NT2/D1 (cell line): Measurements from ENCODE around the gene DGKK.

Experiments used
- DNase-seq: peaks from one replicate; pipeline ENCODE4 v3.0.0-alpha.2; 2011; ENCODE audit warnings: low read depth, low spot score
- H3K27me3 ChIP-seq: 2 replicates; pipeline ENCODE4 v1.6.0; 2011; ENCODE audit warnings: mild to moderate bottlenecking; ENCODE audit not compliant: insufficient read length, insufficient read depth
- H3K36me3 ChIP-seq: 2 replicates; pipeline ENCODE4 v1.6.1; 2011; ENCODE audit warnings: mild to moderate bottlenecking, low read length, mixed read lengths; ENCODE audit not compliant: insufficient read depth, insufficient read length
- H3K4me1 ChIP-seq: 2 replicates; pipeline ENCODE4 v1.5.1; 2011; ENCODE audit not compliant: insufficient read depth, insufficient read length
- H3K4me3 ChIP-seq: 2 replicates; pipeline ENCODE4 v1.5.1; 2011; ENCODE audit warnings: low read depth; ENCODE audit not compliant: insufficient read length
- H3K9ac ChIP-seq: 2 replicates; pipeline ENCODE4 v1.6.0; 2011; ENCODE audit warnings: low read depth; ENCODE audit not compliant: insufficient read length
- H3K9me3 ChIP-seq: 2 replicates; pipeline ENCODE4 v1.5.1; 2011; ENCODE audit warnings: mild to moderate bottlenecking, low read length; ENCODE audit not compliant: insufficient read depth
- SUZ12 ChIP-seq: IDR thresholded peaks from 2 replicates; pipeline ENCODE4 v1.6.1; 2011; ENCODE audit not compliant: insufficient read length, insufficient read depth; ENCODE audit errors: extremely low read depth
- YY1 ChIP-seq: IDR thresholded peaks from 2 replicates; pipeline ENCODE4 v1.6.1; 2011; ENCODE audit not compliant: insufficient read length, insufficient read depth
- ZNF274 ChIP-seq: IDR thresholded peaks from 2 replicates; pipeline ENCODE4 v1.6.1; 2011; ENCODE audit warnings: mild to moderate bottlenecking, low read depth, low read length

The DGKK gene

DNA sequence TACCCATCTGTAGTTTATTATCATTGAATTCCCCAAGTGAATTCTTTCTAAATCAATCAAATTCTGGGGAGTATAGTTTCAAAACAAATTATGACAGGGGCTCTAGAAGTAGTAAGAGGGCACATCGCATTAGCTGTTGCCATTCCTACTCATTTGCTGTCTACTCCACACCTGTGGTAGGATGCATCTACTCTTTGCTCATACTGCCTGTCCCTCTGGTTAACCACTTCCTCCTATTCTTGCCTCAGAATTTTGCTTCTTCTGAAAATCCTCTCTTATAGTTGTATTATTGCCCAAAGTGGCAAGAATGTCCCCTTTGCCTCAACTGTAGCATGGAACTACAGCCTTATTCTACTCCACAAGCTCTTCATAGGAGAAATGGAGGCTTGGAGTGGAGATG lies 12.7 kb upstream of the DGKK start:
- Histone ChIP-seq H3K36me3 (no peaks in the 10 kb centered on the region), H3K9me3 (no peaks in the 10 kb centered on the region), H3K9ac (no peak overlapping the region), H3K4me1 (no peaks in the 10 kb centered on the region), H3K27me3 (no peaks in the 10 kb centered on the region), H3K4me3 (no peak overlapping the region)
- DNase-seq, result no peak
- TF ChIP-seq ZNF274 (no peak), SUZ12 (no peak), YY1 (no peak)

DNA sequence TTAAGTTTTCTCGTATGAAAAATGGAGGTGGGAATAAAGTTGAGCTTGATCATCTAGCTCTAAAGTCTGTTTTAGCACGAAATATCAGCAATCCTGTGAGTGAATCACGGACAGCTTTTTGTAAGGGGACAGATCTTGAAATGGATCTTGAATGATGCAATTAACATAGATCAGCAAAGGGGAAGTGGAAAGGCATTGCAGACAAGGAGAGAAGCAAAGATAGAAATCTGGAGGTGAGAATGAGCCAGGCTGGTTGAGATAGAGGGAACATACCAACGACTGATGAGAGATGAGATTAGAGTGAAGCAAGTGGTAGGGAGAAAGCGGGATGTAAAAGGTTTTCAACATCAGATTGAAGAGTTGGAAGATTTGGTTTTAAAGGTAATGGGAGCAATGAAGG lies 4.6 kb upstream of the DGKK start:
- DNase-seq, result no peak
- TF ChIP-seq YY1 (no peak), ZNF274 (no peak), SUZ12 (no peak)
- no peak overlapping the region for H3K9ac ChIP-seq

DNA sequence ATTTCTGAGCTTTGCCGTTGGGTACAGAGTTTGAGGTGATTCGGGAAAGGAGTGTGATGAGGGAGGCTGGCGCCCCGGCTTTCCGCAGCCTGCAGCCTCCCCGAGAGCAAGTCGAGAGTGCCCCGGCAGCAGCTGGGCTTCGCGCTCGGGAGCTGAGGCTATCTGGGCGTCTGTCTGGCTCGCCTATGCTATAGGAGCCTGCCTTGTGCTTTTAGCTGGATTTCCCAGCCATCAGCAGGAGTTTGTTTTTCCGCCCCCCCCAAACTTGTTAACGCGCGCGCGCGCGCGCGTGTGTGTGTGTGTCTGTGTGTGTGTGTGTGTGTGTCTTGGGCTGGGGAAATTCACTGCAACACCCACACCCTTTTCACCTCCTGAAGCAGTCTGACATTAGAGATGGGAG lies 765 bp upstream of the DGKK start:
- Histone ChIP-seq H3K4me1 (no peaks in the 10 kb centered on the region), H3K36me3 (no peaks in the 10 kb centered on the region), H3K9ac (peak overlapping the region; percentile 50), H3K4me3 (peak overlapping the region; percentile 30), H3K27me3 (peaks cover 69% of the 10 kb centered on the region), H3K9me3 (no peaks in the 10 kb centered on the region)
- no peak for TF ChIP-seq SUZ12
- no peak for TF ChIP-seq ZNF274
- no peak for TF ChIP-seq YY1
- DNase-seq, result no peak

More for the DNA sequence above, 4.6 kb upstream of the DGKK start:
- Histone ChIP-seq H3K36me3 (no peaks in the 10 kb centered on the region), H3K27me3 (peaks cover 38% of the 10 kb centered on the region), H3K4me3 (no peak overlapping the region), H3K9me3 (no peaks in the 10 kb centered on the region), H3K4me1 (no peaks in the 10 kb centered on the region)

DNA sequence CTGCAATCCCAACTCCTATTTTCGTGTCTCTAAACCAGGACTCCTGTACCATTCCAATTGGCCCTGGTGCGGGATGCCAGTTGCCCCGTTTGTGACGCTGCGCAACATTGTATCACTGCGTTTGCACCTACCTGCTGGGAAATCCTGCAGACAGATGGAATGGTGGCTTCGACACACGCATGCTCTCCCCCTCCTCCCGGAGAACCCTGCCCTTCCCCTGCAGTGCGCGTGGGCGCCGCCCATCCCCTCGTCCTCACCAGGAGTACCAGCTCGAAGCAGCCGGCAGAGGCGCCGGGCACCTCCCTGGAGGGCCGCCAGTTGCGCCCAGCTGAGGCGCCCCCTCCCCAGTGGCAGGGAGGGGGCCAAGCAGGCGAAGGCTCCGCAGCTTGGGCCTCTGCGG lies 1.4 kb downstream of the DGKK start:
- DNase-seq, result no peak
- no peaks in the 10 kb centered on the region for H3K9me3 ChIP-seq
- H3K27me3 ChIP-seq, result peaks cover 64% of the 10 kb centered on the region
- TF ChIP-seq SUZ12, result peak; percentile 38
- no peak for TF ChIP-seq YY1
- no peaks in the 10 kb centered on the region for H3K36me3 ChIP-seq
- H3K9ac ChIP-seq, result peak overlapping the region; percentile 57
- H3K4me1 ChIP-seq, result no peaks in the 10 kb centered on the region
- peak overlapping the region; percentile 61 for H3K4me3 ChIP-seq

DNA sequence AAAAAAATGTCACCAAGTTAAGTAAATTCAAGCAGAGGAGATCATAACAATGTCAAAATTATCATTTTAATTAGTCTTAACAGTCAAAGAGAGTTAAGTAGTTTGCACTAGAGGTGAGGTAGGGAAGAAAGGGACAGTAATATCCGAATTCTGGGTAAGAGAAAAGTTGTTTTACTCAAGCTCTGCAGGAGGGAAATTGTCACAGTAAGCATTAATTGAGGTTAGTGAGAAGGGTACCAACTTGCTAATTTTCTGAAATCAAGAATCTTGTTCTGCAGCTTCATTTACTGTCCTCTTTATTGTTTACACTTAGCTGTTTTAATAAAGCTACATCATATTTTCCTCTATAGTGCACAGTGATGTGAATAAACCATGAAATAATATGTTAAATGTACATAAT lies 11.0 kb downstream of the DGKK start:
- Histone ChIP-seq H3K4me1 (no peaks in the 10 kb centered on the region), H3K9ac (no peak overlapping the region), H3K9me3 (no peaks in the 10 kb centered on the region), H3K4me3 (no peak overlapping the region), H3K27me3 (no peaks in the 10 kb centered on the region), H3K36me3 (no peaks in the 10 kb centered on the region)
- no peak for TF ChIP-seq YY1
- TF ChIP-seq SUZ12, result no peak
- TF ChIP-seq ZNF274, result no peak
- no peak for DNase-seq

DNA sequence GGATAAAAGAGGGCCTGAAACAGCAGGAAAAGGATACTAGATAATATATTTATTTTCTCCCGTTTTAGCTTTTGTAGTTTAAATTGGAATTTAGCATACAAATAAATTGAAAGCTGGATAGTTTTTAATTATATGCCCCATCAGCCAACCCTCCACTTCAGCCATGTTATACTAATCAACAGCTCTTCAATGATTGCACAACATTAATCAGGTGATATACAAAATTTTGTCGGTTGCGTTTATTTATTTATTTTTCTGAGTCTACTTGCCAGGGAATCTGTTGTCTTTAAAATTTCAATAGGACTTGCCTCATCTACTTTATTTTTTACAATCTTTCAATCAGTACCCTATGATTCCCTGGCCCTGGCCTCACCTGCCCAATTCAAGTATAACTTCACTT lies 12.1 kb downstream of the DGKK start:
- Histone ChIP-seq H3K9me3 (no peaks in the 10 kb centered on the region), H3K4me3 (no peak overlapping the region), H3K36me3 (no peaks in the 10 kb centered on the region), H3K9ac (no peak overlapping the region), H3K27me3 (no peaks in the 10 kb centered on the region), H3K4me1 (no peaks in the 10 kb centered on the region)
- TF ChIP-seq YY1, result no peak
- no peak for TF ChIP-seq SUZ12
- no peak for TF ChIP-seq ZNF274
- DNase-seq, result no peak

DNA sequence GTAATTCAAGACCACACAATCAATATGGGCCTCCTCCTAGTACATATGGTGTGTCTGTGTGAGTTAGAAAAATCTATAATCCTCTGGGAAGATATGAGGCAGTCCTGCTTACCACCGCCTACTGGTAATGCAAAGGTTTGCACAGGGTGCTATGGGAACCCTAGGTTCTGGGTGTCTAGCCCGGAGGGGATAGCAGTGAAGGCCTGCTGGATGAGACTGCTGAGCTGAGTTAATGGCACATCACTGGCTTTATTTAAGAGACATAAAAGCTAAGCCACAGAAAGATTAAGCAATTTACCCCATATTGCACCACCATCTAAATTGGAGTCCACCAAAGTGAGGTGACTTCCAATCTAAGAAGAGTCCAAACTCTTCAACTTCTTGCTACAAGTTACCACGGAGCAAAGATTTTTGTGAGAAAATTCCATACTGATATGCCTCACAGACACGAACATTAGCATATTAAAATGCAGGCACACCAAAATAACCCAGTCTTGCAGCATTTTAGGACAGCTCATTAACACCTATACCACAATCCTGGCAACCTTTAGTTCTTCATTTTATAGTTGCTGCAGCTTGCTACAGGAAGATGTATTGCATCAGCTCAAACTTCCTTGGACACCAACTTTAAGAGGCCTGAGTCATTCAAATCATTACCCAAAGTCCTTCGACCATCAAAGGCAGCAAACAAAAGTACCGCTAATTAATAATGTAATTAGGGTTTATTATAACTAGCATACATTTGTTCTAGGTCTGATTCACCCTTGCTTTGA lies 13.7 kb downstream of the DGKK start:
- Histone ChIP-seq H3K27me3 (no peaks in the 10 kb centered on the region), H3K9ac (no peak overlapping the region), H3K4me3 (no peak overlapping the region), H3K4me1 (no peaks in the 10 kb centered on the region), H3K36me3 (no peaks in the 10 kb centered on the region), H3K9me3 (no peaks in the 10 kb centered on the region)
- no peak for DNase-seq
- TF ChIP-seq ZNF274 (no peak), SUZ12 (no peak), YY1 (no peak)
